ENCODE results near the gene MMP14. TPM values are rescaled to one million over a fixed set of nuclear protein-coding genes. Genes with fewer than 3 reads are reported as not detected.

MMP14 gene
- total and polyA plus RNA-seq, 12 donors = 13.6 to 43.3 (median 21.8) TPM

GRCh38 chr14:22872033-22872832, 35.8 kb downstream of the MMP14 start:
- H3K27me3 ChIP-seq = no peaks in the 10 kb centered on the region
- no peaks in the 10 kb centered on the region for H3K9me3 ChIP-seq
- WGBS, 2 donors = 0% methylated on average over 45 of the region's 45 CpGs
- DNase-seq (peak; percentile 74 to 81), ATAC-seq (peak; percentile 43 to 71 (median 58))
- peak overlapping the region; percentile 95 to 99 (median 98) for H3K27ac ChIP-seq
- peak overlapping the region; percentile 74 to 97 (median 90) for H3K4me3 ChIP-seq
- peaks cover 2 to 30% (median 25%) of the 10 kb centered on the region in 9 donors for H3K4me1 ChIP-seq
- peaks cover 0 to 43% (median 35%) of the 10 kb centered on the region in 9 donors for H3K36me3 ChIP-seq
- intact Hi-C loops (cut with DNase I) = loop anchor here in 2 of 10 donors (2.0 to 5.0 kb wide), 2 partner anchors 29 to 45 kb away; partner anchors contain the start of gene RBM23 (in 2 of the 2)
- TF ChIP-seq CTCF (IDR thresholded peaks at IDR 0.05) = peak; percentile 83 to 97 (median 90)

GRCh38 chr14:22872833-22873520, 36.6 kb downstream of the MMP14 start:
- ATAC-seq = no peak
- TF ChIP-seq CTCF (IDR thresholded peaks at IDR 0.05) = peak in 1 of 9 donors; percentile 41
- Histone ChIP-seq H3K36me3 (peaks cover 0 to 51% (median 42%) of the 10 kb centered on the region in 9 donors), H3K9me3 (no peaks in the 10 kb centered on the region), H3K4me3 (peak overlapping the region; percentile 74 to 97 (median 90)), H3K4me1 (peaks cover 2 to 30% (median 25%) of the 10 kb centered on the region in 9 donors), H3K27me3 (no peaks in the 10 kb centered on the region), H3K27ac (peak overlapping the region in 9 of 10 donors; percentile 95 to 99 (median 98))
- WGBS, 2 donors = 48 to 51% methylated on average over 10 of the region's 10 CpGs
- DNase-seq = no peak
- intact Hi-C loops (cut with DNase I) = loop anchor here in 2 of 10 donors (2.0 to 5.0 kb wide), 2 partner anchors 28 to 44 kb away; partner anchors contain the start of gene RBM23 (in 2 of the 2)

- no peak for ATAC-seq
- no peaks in the 10 kb centered on the region for H3K9me3 ChIP-seq
- peaks cover 2 to 25% (median 21%) of the 10 kb centered on the region in 9 donors for H3K4me1 ChIP-seq
- no peak overlapping the region for H3K4me3 ChIP-seq
- H3K27me3 ChIP-seq = no peaks in the 10 kb centered on the region
- TF ChIP-seq CTCF (IDR thresholded peaks at IDR 0.05) = no peak
- H3K27ac ChIP-seq = no peak overlapping the region
- intact Hi-C loops (cut with DNase I) = no loop called here
- peaks cover 0 to 69% (median 45%) of the 10 kb centered on the region in 9 donors for H3K36me3 ChIP-seq
- DNase-seq = no peak
- 96% methylated on average over 15 of the region's 15 CpGs for WGBS, 2 donors
Measured at GRCh38 chr14:22875003-22875747, 38.8 kb downstream of the MMP14 start.

Data from heart right ventricle (tissue), 16 donors.